Esophagus squamous epithelium (tissue), 4 donors: Measurements from ENCODE around the gene MBOAT2.

Experiments used
- CTCF ChIP-seq, 6 experiments: fragments of 450-650 bp in 4 of 6; fragments of 200-600 bp in 2 of 6; sonication (generic) in 2 of 6; IDR thresholded peaks; one replicate each; pipeline ENCODE4 v1.5.1; 2016 to 2019; ENCODE audit warnings: antibody characterized with exemption in 6 of 6, mild to moderate bottlenecking in 4 of 6, moderate library complexity in 4 of 6
- POLR2A ChIP-seq, 4 donors: fragments of 450-650 bp; IDR thresholded peaks; one replicate each; pipeline ENCODE4 v1.6.1; 2017; ENCODE audit warnings: antibody characterized with exemption in 4 of 4, mild to moderate bottlenecking in 4 of 4, moderate library complexity in 3 of 4

GRCh38 chr2:8877894-8878293, 125.6 kb downstream of the MBOAT2 start:
- TF ChIP-seq CTCF (IDR thresholded peaks at IDR 0.05) (no peak), POLR2A (IDR thresholded peaks at IDR 0.05) (no peak)
